GM20000 (cell line): Measurements from ENCODE around the gene ELL2.

Experiments used
- DNase-seq: peaks from one replicate; pipeline ENCODE4 v3.0.0; 2012; ENCODE audit warnings: low spot score
- CTCF ChIP-seq: IDR thresholded peaks from 2 replicates; pipeline ENCODE4 v1.5.1; 2012; ENCODE audit warnings: mild to moderate bottlenecking, control low read depth; ENCODE audit errors: extremely low read depth, missing control alignments

ELL2 gene

GRCh38 chr5:95983080-95983479 is 21.4 kb upstream of the ELL2 start:
- DNase-seq: no peak
- TF ChIP-seq CTCF: no peak

- DNase-seq: no peak
- no peak for TF ChIP-seq CTCF
These were observed 15.0 kb upstream of the ELL2 start for GRCh38 chr5:95976606-95977005.

GRCh38 chr5:95975703-95976102 is 14.1 kb upstream of the ELL2 start:
- DNase-seq: no peak
- TF ChIP-seq CTCF: no peak

GRCh38 chr5:95973793-95974325 is 12.2 kb upstream of the ELL2 start:
- DNase-seq: peak; percentile 59
- no peak for TF ChIP-seq CTCF

- TF ChIP-seq CTCF: no peak
- DNase-seq: no peak
These were observed 10.5 kb upstream of the ELL2 start for GRCh38 chr5:95972196-95972595.

- DNase-seq: no peak
- no peak for TF ChIP-seq CTCF
These were observed 8.7 kb upstream of the ELL2 start for GRCh38 chr5:95970359-95970704.

- DNase-seq: no peak
These were observed 8.2 kb upstream of the ELL2 start for GRCh38 chr5:95969651-95970358.

More at GRCh38 chr5:95969651-95970358, 8.2 kb upstream of the ELL2 start:
- TF ChIP-seq CTCF: no peak
